HCT116 (cell line): ENCODE results near the gene IL15RA. TPM values are rescaled to one million over a fixed set of nuclear protein-coding genes. Genes with fewer than 3 reads are reported as not detected.

Source experiments
- ATAC-seq: fragments of 200-7000 bp; cut with Tn5 transposase; 2 replicates; pipeline ENCODE4 v1.9.1; 2020; ENCODE audit warnings: mild to moderate bottlenecking, moderate library complexity
- BruUV-seq: library from RNA; stranded (reverse); fragments of 400-500 nt; replicated peaks from 2 replicates; lab custom pipeline; 2021; lab: Mats Ljungman, UMichigan
- CTCF ChIA-PET: fragments of 300-600 bp; sonication (Branson Sonifier 250); formaldehyde crosslinking; loops from one replicate; lab custom pipeline; 2021; ENCODE audit warnings: antibody characterized with exemption; lab: Charles Lee
- POLR2A ChIA-PET: fragments of 300-600, 350-600 bp; sonication (Branson Sonifier 250); formaldehyde crosslinking; loops from one replicate; lab custom pipeline; 2021; ENCODE audit warnings: antibody characterized with exemption; lab: Charles Lee
- RAD21 ChIA-PET, 2 experiments: fragments of 300-600 bp; sonication (Branson Sonifier 250); formaldehyde crosslinking; loops; one replicate each; lab custom pipeline; 2023; ENCODE audit warnings: low total read pairs in 2 of 2; ENCODE audit not compliant: uncharacterized antibody in 2 of 2, unreplicated experiment in 2 of 2, low non-redundant PET in 1 of 2; lab: Charles Lee
- DNase-seq: peaks from one replicate; pipeline ENCODE4 v3.0.0-alpha.2; 2010; ENCODE audit warnings: low read depth, low spot score
- H2AFZ ChIP-seq: fragments of 200-600 bp; shearing (Covaris generic), sonication (generic); 2 replicates; pipeline ENCODE4 v1.6.1; 2017; ENCODE audit warnings: low read depth, mixed run types, mixed read lengths, antibody characterized with exemption, low read length; ENCODE audit not compliant: poor library complexity, severe bottlenecking
- H3K27ac ChIP-seq: 2 replicates; pipeline ENCODE4 v1.5.1; 2012; ENCODE audit warnings: low read depth, low read length
- H3K27me3 ChIP-seq: fragments of 200-600 bp; sonication (generic); 2 replicates; pipeline ENCODE4 v1.6.1; 2016; ENCODE audit warnings: mixed run types, low read length, mixed read lengths; ENCODE audit not compliant: insufficient read depth
- H3K36me3 ChIP-seq, 2 experiments: fragments of 200-500 bp in 1 of 2; fragments of 200-600 bp in 1 of 2; sonication (Bioruptor generic) in 1 of 2; sonication (generic) in 1 of 2; 2 replicates each; pipeline versions ENCODE4 v1.5.1 to v1.6.1; 2014 to 2016; ENCODE audit warnings: low read length in 2 of 2, inconsistent platforms in 1 of 2, mixed read lengths in 1 of 2, mixed run types in 1 of 2; ENCODE audit not compliant: insufficient read depth in 2 of 2, control insufficient read depth in 1 of 2
- H3K4me1 ChIP-seq, 2 experiments: fragments of 200-600 bp in 1 of 2; sonication (generic) in 1 of 2; 2 replicates each; pipeline versions ENCODE4 v1.5.1 to v1.6.1; 2012 to 2017; ENCODE audit warnings: low read length in 2 of 2, inconsistent platforms in 1 of 2, mild to moderate bottlenecking in 1 of 2, mixed read lengths in 1 of 2, mixed run types in 1 of 2, moderate library complexity in 1 of 2; ENCODE audit not compliant: insufficient read depth in 2 of 2, control insufficient read depth in 1 of 2
- H3K4me2 ChIP-seq: fragments of 200-600 bp; sonication (generic); 2 replicates; pipeline ENCODE4 v1.6.1; 2017; ENCODE audit warnings: mixed run types, low read length, mixed read lengths
- H3K4me3 ChIP-seq, 2 experiments: fragments of 200-600 bp in 1 of 2; sonication (generic) in 1 of 2; replicated peaks in 1 of 2; 2 replicates each; pipeline ENCODE4 v1.5.1; 2011 to 2016; ENCODE audit warnings: low read length in 2 of 2, control low read depth in 1 of 2, low read depth in 1 of 2, mild to moderate bottlenecking in 1 of 2, mixed read lengths in 1 of 2, mixed run types in 1 of 2
- H3K79me2 ChIP-seq: fragments of 200-600 bp; sonication (generic); 2 replicates; pipeline ENCODE4 v1.6.1; 2017; ENCODE audit warnings: mild to moderate bottlenecking, mixed run types, low read length, moderate library complexity, mixed read lengths; ENCODE audit not compliant: insufficient read depth
- H3K9ac ChIP-seq: fragments of 200-600 bp; sonication (generic); 2 replicates; pipeline ENCODE4 v1.6.1; 2016; ENCODE audit warnings: low read length, mixed read lengths
- H3K9me2 ChIP-seq: fragments of 200-600 bp; sonication (generic), shearing (Covaris generic); 2 replicates; pipeline ENCODE4 v1.6.1; 2017; ENCODE audit warnings: mixed run types, mild to moderate bottlenecking, moderate library complexity; ENCODE audit not compliant: insufficient read depth
- H3K9me3 ChIP-seq, 2 experiments: fragments of 200-500 bp in 1 of 2; fragments of 200-600 bp in 1 of 2; sonication (Bioruptor generic) in 1 of 2; sonication (generic) in 1 of 2; 2 replicates each; pipeline ENCODE4 v1.6.1; 2014 to 2017; ENCODE audit warnings: low read length in 2 of 2, mixed read lengths in 2 of 2, inconsistent platforms in 1 of 2, low read depth in 1 of 2, mild to moderate bottlenecking in 1 of 2, mixed run types in 1 of 2, moderate library complexity in 1 of 2; ENCODE audit not compliant: control insufficient read depth in 1 of 2, insufficient read depth in 1 of 2
- H4K20me1 ChIP-seq: fragments of 200-600 bp; sonication (generic), shearing (Covaris generic); 2 replicates; pipeline ENCODE4 v1.6.1; 2017; ENCODE audit warnings: mixed run types, mild to moderate bottlenecking, moderate library complexity; ENCODE audit not compliant: insufficient read depth
- ATF3 ChIP-seq: IDR thresholded peaks from 2 replicates; pipeline ENCODE4 v1.6.1; 2012
- CEBPB ChIP-seq: IDR thresholded peaks from 2 replicates; pipeline ENCODE4 v1.6.1; 2012; ENCODE audit warnings: low read depth
- ELF1 ChIP-seq: IDR thresholded peaks from 2 replicates; pipeline ENCODE4 v1.6.1; 2012; ENCODE audit warnings: low read depth, borderline replicate concordance
- EZH2 ChIP-seq: fragments of 200-600 bp; sonication (generic); IDR thresholded peaks from 2 replicates; pipeline ENCODE4 v1.6.1; 2017; ENCODE audit warnings: antibody characterized with exemption, mixed run types
- EZH2phosphoT487 ChIP-seq: fragments of 200-600 bp; IDR thresholded peaks from 2 replicates; pipeline ENCODE4 v1.6.1; 2018; ENCODE audit warnings: antibody characterized with exemption, borderline replicate concordance
- MAX ChIP-seq: IDR thresholded peaks from 2 replicates; pipeline ENCODE4 v1.6.1; 2012
- POLR2A ChIP-seq: IDR thresholded peaks from 2 replicates; pipeline ENCODE4 v1.7.0; 2011; ENCODE audit warnings: borderline replicate concordance; ENCODE audit not compliant: insufficient read depth, insufficient read length; ENCODE audit errors: extremely low read depth
- POLR2AphosphoS5 ChIP-seq: IDR thresholded peaks from 2 replicates; pipeline ENCODE4 v1.6.1; 2011; ENCODE audit warnings: mild to moderate bottlenecking, low read depth, low read length, moderate library complexity
- RAD21 ChIP-seq: IDR thresholded peaks from 2 replicates; pipeline ENCODE4 v1.6.1; 2012; ENCODE audit warnings: low read depth, mild to moderate bottlenecking
- SIN3A ChIP-seq: IDR thresholded peaks from 2 replicates; pipeline ENCODE4 v1.6.1; 2012; ENCODE audit warnings: low read depth
- SP1 ChIP-seq: IDR thresholded peaks from 2 replicates; pipeline ENCODE4 v1.6.1; 2012; ENCODE audit warnings: low read depth
- YY1 ChIP-seq: IDR thresholded peaks from 2 replicates; pipeline ENCODE4 v1.6.1; 2011; ENCODE audit warnings: low read length, low read depth, moderate library complexity, mild to moderate bottlenecking; ENCODE audit not compliant: insufficient replicate concordance; ENCODE audit errors: extremely low read depth
- ZBTB33 ChIP-seq: IDR thresholded peaks from 2 replicates; pipeline ENCODE4 v1.6.1; 2011; ENCODE audit warnings: mild to moderate bottlenecking, low read length, moderate library complexity; ENCODE audit not compliant: insufficient replicate concordance; ENCODE audit errors: extremely low read depth
- ZFX ChIP-seq: fragments of 450-650 bp; IDR thresholded peaks from 2 replicates; pipeline ENCODE4 v1.6.1; 2017
- ZNF274 ChIP-seq: fragments of 200-500 bp; sonication (Bioruptor generic); IDR thresholded peaks from 2 replicates; pipeline ENCODE4 v1.6.1; 2014; ENCODE audit warnings: mild to moderate bottlenecking, low read depth, low read length, inconsistent platforms
- intact Hi-C: fragments of 100-400 bp; cut with micrococcal nuclease; formaldehyde crosslinking; loops from 2 replicates; pipeline ENCODE4 v1.10.0; 2022
- total RNA-seq: library from RNA; stranded (reverse); gene quantifications from one replicate; pipeline ENCODE4 v1.2.1, GENCODE V29; 2021; ENCODE audit not compliant: unreplicated experiment
- TF ChIP-seq, protein P1 (sequence below): IDR thresholded peaks from 2 replicates; pipeline ENCODE4 v1.6.1; 2012; ENCODE audit warnings: low read depth

The IL15RA gene
- total RNA-seq, 1 experiment from 2014 or later = 10.5 TPM

GRCh38 chr10:6019796-6020195, 42.5 kb upstream of the IL15RA start (continued):
- TF ChIP-seq ZBTB33 (no peak), CEBPB (no peak), EZH2 (no peak)

GRCh38 chr10:6019010-6019782, 41.9 kb upstream of the IL15RA start:
- ChIA-PET CTCF (no interaction called here), RAD21 (no interaction called here), POLR2A (no interaction called here)
- ATAC-seq (no peak), DNase-seq (no peak)
- Histone ChIP-seq H3K4me2 (no peak overlapping the region), H3K36me3 (no peaks in the 10 kb centered on the region), H3K27me3 (no peaks in the 10 kb centered on the region), H3K4me3 (no peak overlapping the region), H3K79me2 (no peaks in the 10 kb centered on the region), H2AFZ (no peak overlapping the region), H3K27ac (no peak overlapping the region), H3K9me2 (no peaks in the 10 kb centered on the region), H3K9ac (no peak overlapping the region), H4K20me1 (no peaks in the 10 kb centered on the region), H3K9me3 (no peaks in the 10 kb centered on the region), H3K4me1 (no peaks in the 10 kb centered on the region)
- intact Hi-C loops = loop anchor here (10.0 kb wide), 1 partner anchor 74 kb away; no protein-coding TSS in a partner anchor
- no TSS peak for BruUV-seq
- TF ChIP-seq CEBPB (no peak), ZBTB33 (no peak), SP1 (no peak), POLR2AphosphoS5 (no peak), EZH2 (no peak), ELF1 (no peak), RAD21 (no peak), ATF3 (no peak), EZH2phosphoT487 (no peak), SIN3A (no peak), ZNF274 (no peak), ZFX (no peak), POLR2A (no peak), YY1 (no peak), MAX (no peak)
- TF ChIP-seq, protein P1, sequence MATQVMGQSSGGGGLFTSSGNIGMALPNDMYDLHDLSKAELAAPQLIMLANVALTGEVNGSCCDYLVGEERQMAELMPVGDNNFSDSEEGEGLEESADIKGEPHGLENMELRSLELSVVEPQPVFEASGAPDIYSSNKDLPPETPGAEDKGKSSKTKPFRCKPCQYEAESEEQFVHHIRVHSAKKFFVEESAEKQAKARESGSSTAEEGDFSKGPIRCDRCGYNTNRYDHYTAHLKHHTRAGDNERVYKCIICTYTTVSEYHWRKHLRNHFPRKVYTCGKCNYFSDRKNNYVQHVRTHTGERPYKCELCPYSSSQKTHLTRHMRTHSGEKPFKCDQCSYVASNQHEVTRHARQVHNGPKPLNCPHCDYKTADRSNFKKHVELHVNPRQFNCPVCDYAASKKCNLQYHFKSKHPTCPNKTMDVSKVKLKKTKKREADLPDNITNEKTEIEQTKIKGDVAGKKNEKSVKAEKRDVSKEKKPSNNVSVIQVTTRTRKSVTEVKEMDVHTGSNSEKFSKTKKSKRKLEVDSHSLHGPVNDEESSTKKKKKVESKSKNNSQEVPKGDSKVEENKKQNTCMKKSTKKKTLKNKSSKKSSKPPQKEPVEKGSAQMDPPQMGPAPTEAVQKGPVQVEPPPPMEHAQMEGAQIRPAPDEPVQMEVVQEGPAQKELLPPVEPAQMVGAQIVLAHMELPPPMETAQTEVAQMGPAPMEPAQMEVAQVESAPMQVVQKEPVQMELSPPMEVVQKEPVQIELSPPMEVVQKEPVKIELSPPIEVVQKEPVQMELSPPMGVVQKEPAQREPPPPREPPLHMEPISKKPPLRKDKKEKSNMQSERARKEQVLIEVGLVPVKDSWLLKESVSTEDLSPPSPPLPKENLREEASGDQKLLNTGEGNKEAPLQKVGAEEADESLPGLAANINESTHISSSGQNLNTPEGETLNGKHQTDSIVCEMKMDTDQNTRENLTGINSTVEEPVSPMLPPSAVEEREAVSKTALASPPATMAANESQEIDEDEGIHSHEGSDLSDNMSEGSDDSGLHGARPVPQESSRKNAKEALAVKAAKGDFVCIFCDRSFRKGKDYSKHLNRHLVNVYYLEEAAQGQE = no peak
